Naive thymus-derived CD4-positive, alpha-beta T cell (primary cell): ENCODE measurements around the gene CALN1. TPM values are rescaled to one million over a fixed set of nuclear protein-coding genes. Genes with fewer than 3 reads are reported as not detected.

Source experiments
- ATAC-seq: fragments of 150-1000 bp; cut with Tn5 transposase; 2 replicates; pipeline ENCODE4 v1.10.0; 2021; ENCODE audit warnings: mild to moderate bottlenecking, moderate library complexity
- CTCF ChIA-PET: fragments of 350-600 bp; sonication (Branson Sonifier 250); formaldehyde crosslinking; loops from one replicate; lab custom pipeline; 2021; ENCODE audit warnings: antibody characterized with exemption; lab: Charles Lee
- POLR2A ChIA-PET: fragments of 350-600 bp; sonication (Branson Sonifier 250); formaldehyde crosslinking; loops from one replicate; lab custom pipeline; 2021; ENCODE audit warnings: antibody characterized with exemption, inconsistent platforms; lab: Charles Lee
- DNase-seq, 9 donors: peaks; one replicate each; pipeline versions ENCODE4 v3.0.0 to v3.0.0-alpha.2; 2020 to 2022; ENCODE audit warnings: mixed read lengths in 1 of 9
- H3K27ac ChIP-seq: one replicate; pipeline ENCODE4 v1.7.0; 2013; ENCODE audit warnings: mild to moderate bottlenecking, low read depth, low read length, moderate library complexity
- H3K27me3 ChIP-seq, 2 donors: one replicate each; pipeline ENCODE4 v1.7.0; 2013; ENCODE audit warnings: low read length in 2 of 2, mild to moderate bottlenecking in 2 of 2, moderate library complexity in 2 of 2; ENCODE audit not compliant: control insufficient read depth in 2 of 2, insufficient read depth in 2 of 2
- H3K36me3 ChIP-seq, 3 experiments: 1 replicate in 2 of 3; 2 replicates in 1 of 3; pipeline ENCODE4 v1.7.0; 2013; ENCODE audit warnings: low read length in 3 of 3, mild to moderate bottlenecking in 3 of 3, moderate library complexity in 1 of 3; ENCODE audit not compliant: insufficient read depth in 3 of 3, control insufficient read depth in 2 of 3
- H3K4me1 ChIP-seq, 2 donors: one replicate each; pipeline ENCODE4 v1.7.0; 2013; ENCODE audit warnings: low read length in 2 of 2, mild to moderate bottlenecking in 2 of 2, moderate library complexity in 1 of 2; ENCODE audit not compliant: control insufficient read depth in 2 of 2, insufficient read depth in 2 of 2
- H3K4me3 ChIP-seq: 2 replicates; pipeline ENCODE4 v1.7.0; 2013; ENCODE audit warnings: mild to moderate bottlenecking, low read length
- H3K9me3 ChIP-seq, 3 experiments: 1 replicate in 2 of 3; 2 replicates in 1 of 3; pipeline ENCODE4 v1.7.0; 2013; ENCODE audit warnings: low read length in 3 of 3; ENCODE audit not compliant: control insufficient read depth in 2 of 3
- H3K27ac Mint-ChIP-seq, 9 donors: one replicate each; pipeline ENCODE4 v1.8.0; 2020 to 2022; ENCODE audit warnings: mixed read lengths in 9 of 9, mild to moderate bottlenecking in 8 of 9, moderate library complexity in 5 of 9, inconsistent platforms in 2 of 9
- H3K27me3 Mint-ChIP-seq, 5 donors: one replicate each; pipeline ENCODE4 v1.8.0; 2021 to 2022; ENCODE audit warnings: mixed read lengths in 5 of 5, mild to moderate bottlenecking in 1 of 5
- H3K36me3 Mint-ChIP-seq, 5 donors: one replicate each; pipeline ENCODE4 v1.8.0; 2020 to 2022; ENCODE audit warnings: mixed read lengths in 5 of 5, mild to moderate bottlenecking in 3 of 5, inconsistent platforms in 1 of 5
- H3K4me1 Mint-ChIP-seq, 7 donors: one replicate each; pipeline ENCODE4 v1.8.0; 2020 to 2022; ENCODE audit warnings: mixed read lengths in 7 of 7, mild to moderate bottlenecking in 3 of 7, inconsistent platforms in 1 of 7
- H3K4me3 Mint-ChIP-seq, 10 donors: one replicate each; pipeline ENCODE4 v1.8.0; 2020 to 2022; ENCODE audit warnings: mild to moderate bottlenecking in 10 of 10, mixed read lengths in 10 of 10, moderate library complexity in 6 of 10, inconsistent platforms in 2 of 10
- H3K9me3 Mint-ChIP-seq, 11 donors: one replicate each; pipeline ENCODE4 v1.8.0; 2020 to 2022; ENCODE audit warnings: mixed read lengths in 11 of 11, mild to moderate bottlenecking in 4 of 11, inconsistent platforms in 1 of 11, moderate library complexity in 1 of 11
- intact Hi-C, 2 donors: fragments of 100-400 bp; cut with micrococcal nuclease; formaldehyde crosslinking; loops; one replicate each; pipeline ENCODE4 v1.15.1; 2023
- polyA plus RNA-seq, 2 donors: library from polyadenylated mRNA; unstranded; fragments of 300-500 nt; fragmentation: Illumina TruSeq; gene quantifications; one replicate each; pipeline ENCODE4 v1.2.3, GENCODE V29; 2021
- total RNA-seq, 6 experiments: library from RNA in 5 of 6; stranded (reverse) in 5 of 6; gene quantifications; 1 replicate in 5 of 6; 2 replicates in 1 of 6; pipeline ENCODE4 v1.2.3 and lab custom pipeline; 2021 to 2026

CALN1 gene
- total and polyA plus RNA-seq, 7 experiments from 2014 or later: 0.03 to 0.17 TPM; not detected in 5

DNA sequence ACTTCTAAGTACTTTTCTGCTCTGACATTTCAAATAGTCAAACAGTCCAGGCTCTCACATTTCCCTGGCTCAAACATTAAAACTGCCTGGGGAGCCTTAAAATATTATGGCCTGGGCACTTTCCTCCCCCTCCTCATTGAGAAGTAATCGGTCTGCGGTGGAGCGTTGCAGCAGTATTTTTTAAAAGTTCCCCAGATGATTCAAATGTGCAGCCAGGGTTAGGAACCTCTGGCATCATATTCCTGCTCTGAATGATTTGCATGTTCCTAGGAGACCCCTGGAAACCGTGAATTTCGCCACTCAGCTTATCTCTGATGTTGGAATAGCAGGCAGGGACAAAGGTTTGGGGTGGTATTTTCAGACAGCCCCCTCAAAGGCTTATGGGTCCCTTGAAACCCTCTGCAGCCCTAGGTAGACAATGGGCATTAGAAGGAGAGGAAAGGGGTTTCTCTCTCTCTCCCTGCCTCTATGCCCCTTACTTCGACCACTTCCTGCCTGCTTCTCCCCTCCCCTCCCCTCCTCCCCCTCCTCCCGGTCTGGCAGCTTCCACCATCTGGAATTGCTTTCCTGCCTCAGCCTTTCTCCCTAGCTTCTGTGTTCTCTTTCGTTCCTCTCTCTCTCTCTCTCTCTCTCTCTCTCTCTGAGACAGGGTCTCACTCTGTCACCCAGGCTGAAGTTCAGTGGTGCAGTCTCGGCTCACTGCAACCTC is 658.0 kb downstream of the CALN1 start:
- Mint-ChIP-seq H3K27me3 (peaks cover 0 to 34% (median 28%) of the 10 kb centered on the region in 5 donors), H3K36me3 (no peaks in the 10 kb centered on the region), H3K9me3 (peaks cover 3 to 43% (median 10%) of the 10 kb centered on the region in 11 donors), H3K4me3 (no peak overlapping the region), H3K4me1 (peaks cover 0 to 6% (median 0%) of the 10 kb centered on the region in 7 donors), H3K27ac (no peak overlapping the region)
- Histone ChIP-seq H3K36me3 (no peaks in the 10 kb centered on the region), H3K4me3 (no peak overlapping the region), H3K4me1 (no peaks in the 10 kb centered on the region), H3K9me3 (no peaks in the 10 kb centered on the region), H3K27me3 (no peaks in the 10 kb centered on the region), H3K27ac (no peak overlapping the region)
- DNase-seq (no peak), ATAC-seq (no peak)
- ChIA-PET CTCF (interaction anchor here (0.6 kb wide), 1 partner anchor 601 kb away, joined by 3 read pairs; no protein-coding TSS in a partner anchor), POLR2A (no interaction called here)
- intact Hi-C loops: loop anchor here in 1 of 2 donors (5.0 kb wide), 1 partner anchor 738 kb away; no protein-coding TSS in a partner anchor

DNA sequence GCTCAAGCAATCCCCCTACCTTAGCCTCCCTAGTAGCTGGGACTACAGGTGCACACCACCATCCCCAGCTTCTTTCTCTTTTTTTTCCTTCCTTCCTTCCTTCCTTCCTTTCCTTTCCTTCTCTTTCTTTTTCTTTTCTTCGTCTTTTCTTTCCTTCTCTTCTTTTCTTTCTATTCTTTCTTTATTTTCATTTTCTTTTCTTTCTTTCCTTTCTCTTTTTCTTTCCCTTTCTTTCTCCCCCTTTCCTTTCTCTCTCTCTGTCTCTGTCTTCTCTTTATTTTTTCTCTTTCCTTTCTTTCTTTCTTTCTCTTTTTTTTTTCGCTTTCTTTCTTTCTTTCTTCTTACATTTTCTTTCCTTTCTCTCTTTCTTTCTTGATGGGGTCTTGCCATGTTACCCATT is 658.9 kb downstream of the CALN1 start:
- H3K27me3 Mint-ChIP-seq: peaks cover 0 to 35% (median 28%) of the 10 kb centered on the region in 5 donors
- Histone ChIP-seq H3K9me3 (no peaks in the 10 kb centered on the region), H3K36me3 (no peaks in the 10 kb centered on the region), H3K4me3 (no peak overlapping the region), H3K27me3 (no peaks in the 10 kb centered on the region), H3K4me1 (no peaks in the 10 kb centered on the region), H3K27ac (no peak overlapping the region)
- DNase-seq (no peak), ATAC-seq (no peak)
- no peaks in the 10 kb centered on the region for H3K36me3 Mint-ChIP-seq
- peak overlapping the region in 1 of 10 donors; percentile 30 for H3K4me3 Mint-ChIP-seq
- peaks cover 0 to 6% (median 0%) of the 10 kb centered on the region in 7 donors for H3K4me1 Mint-ChIP-seq
- ChIA-PET POLR2A (no interaction called here), CTCF (no interaction called here)
- intact Hi-C loops: loop anchor here in 1 of 2 donors (5.0 kb wide), 1 partner anchor 739 kb away; no protein-coding TSS in a partner anchor
- peaks cover 3 to 42% (median 10%) of the 10 kb centered on the region in 11 donors for H3K9me3 Mint-ChIP-seq
- no peak overlapping the region for H3K27ac Mint-ChIP-seq

DNA sequence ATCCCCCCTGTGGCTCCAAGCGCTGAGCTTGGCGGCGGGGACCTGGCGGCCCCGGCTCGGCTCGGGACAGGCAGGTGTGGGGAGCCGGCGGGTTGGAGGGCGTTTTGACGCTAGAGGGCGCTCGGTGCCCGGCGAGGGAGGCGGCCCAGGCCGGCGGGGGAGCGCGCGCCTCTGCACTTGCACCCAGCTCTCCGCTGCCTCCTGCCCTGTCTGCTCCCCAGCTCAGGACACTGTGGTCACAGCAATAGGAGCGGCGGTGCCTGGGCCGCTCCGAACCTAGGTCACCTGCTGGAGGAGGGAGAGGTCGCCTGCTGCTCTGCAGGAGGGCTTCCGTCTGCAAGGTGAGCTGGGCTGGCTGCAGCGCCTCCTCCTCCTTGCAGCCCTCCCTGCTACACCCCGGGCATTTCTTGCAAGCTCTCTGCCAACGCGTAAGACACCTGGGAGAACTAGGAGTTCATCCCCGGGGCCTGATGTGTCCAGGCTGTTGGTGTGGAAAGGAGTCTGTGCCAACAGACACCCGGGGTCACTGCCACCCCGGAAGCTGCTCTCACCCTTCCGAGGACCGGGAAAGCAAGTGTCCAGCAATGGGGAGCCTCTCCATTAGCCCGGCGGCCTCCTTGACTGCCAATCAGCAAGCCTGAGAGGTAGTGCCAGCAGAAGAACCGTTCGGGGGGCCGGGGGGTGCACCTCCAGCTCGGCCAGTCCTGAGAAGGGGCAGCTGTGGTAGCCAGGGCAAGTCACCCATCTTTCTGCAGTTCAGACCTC is 659.8 kb downstream of the CALN1 start:
- H3K27me3 ChIP-seq: no peaks in the 10 kb centered on the region
- H3K9me3 ChIP-seq: no peaks in the 10 kb centered on the region
- Mint-ChIP-seq H3K4me1 (peaks cover 0 to 6% (median 0%) of the 10 kb centered on the region in 7 donors), H3K36me3 (no peaks in the 10 kb centered on the region), H3K27ac (no peak overlapping the region), H3K27me3 (peaks cover 0 to 38% (median 28%) of the 10 kb centered on the region in 5 donors), H3K9me3 (peaks cover 3 to 37% (median 9%) of the 10 kb centered on the region in 11 donors), H3K4me3 (no peak overlapping the region)
- H3K4me1 ChIP-seq: no peaks in the 10 kb centered on the region
- H3K27ac ChIP-seq: no peak overlapping the region
- H3K4me3 ChIP-seq: no peak overlapping the region
- H3K36me3 ChIP-seq: no peaks in the 10 kb centered on the region
- POLR2A ChIA-PET: no interaction called here
- intact Hi-C loops: loop anchor here in 1 of 2 donors (5.0 kb wide), 1 partner anchor 740 kb away; no protein-coding TSS in a partner anchor
- DNase-seq (peak in 5 of 9 donors; percentile 15 to 50 (median 23)), ATAC-seq (peak; percentile 48)
- CTCF ChIA-PET: no interaction called here

DNA sequence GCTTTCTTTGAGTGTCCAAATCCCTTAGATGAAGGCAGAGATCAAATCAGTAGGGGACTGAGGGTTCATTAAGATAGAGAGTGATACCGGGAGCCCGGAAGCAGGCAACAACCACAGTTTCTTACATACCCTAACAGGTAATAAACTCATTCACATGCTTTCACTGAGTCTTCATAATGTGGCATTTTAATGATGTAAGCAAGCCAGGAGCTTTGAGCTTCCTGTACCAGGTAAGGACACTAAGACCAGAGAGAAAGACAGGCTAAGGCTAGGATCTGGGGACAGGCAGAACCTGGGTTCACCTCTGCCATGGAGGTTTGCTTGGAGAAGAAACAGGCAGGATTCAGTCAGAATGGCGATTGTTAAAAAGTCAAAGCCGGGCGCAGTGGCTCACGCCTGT is 661.8 kb downstream of the CALN1 start:
- ChIA-PET POLR2A (no interaction called here), CTCF (no interaction called here)
- no peak for ATAC-seq
- intact Hi-C loops: loop anchor here in 1 of 2 donors (5.0 kb wide), 1 partner anchor 742 kb away; no protein-coding TSS in a partner anchor
- H3K9me3 ChIP-seq: no peaks in the 10 kb centered on the region
- H3K4me1 Mint-ChIP-seq: peaks cover 0 to 6% (median 0%) of the 10 kb centered on the region in 7 donors
- H3K4me1 ChIP-seq: no peaks in the 10 kb centered on the region
- no peaks in the 10 kb centered on the region for H3K27me3 ChIP-seq
- DNase-seq: no peak
- peaks cover 0 to 22% (median 5%) of the 10 kb centered on the region in 11 donors for H3K9me3 Mint-ChIP-seq
- H3K27ac ChIP-seq: no peak overlapping the region
- H3K4me3 Mint-ChIP-seq: no peak overlapping the region
- no peak overlapping the region for H3K4me3 ChIP-seq
- peaks cover 0 to 3% (median 0%) of the 10 kb centered on the region in 5 donors for H3K36me3 Mint-ChIP-seq
- H3K36me3 ChIP-seq: no peaks in the 10 kb centered on the region
- H3K27ac Mint-ChIP-seq: no peak overlapping the region
- peaks cover 0 to 41% (median 28%) of the 10 kb centered on the region in 5 donors for H3K27me3 Mint-ChIP-seq

DNA sequence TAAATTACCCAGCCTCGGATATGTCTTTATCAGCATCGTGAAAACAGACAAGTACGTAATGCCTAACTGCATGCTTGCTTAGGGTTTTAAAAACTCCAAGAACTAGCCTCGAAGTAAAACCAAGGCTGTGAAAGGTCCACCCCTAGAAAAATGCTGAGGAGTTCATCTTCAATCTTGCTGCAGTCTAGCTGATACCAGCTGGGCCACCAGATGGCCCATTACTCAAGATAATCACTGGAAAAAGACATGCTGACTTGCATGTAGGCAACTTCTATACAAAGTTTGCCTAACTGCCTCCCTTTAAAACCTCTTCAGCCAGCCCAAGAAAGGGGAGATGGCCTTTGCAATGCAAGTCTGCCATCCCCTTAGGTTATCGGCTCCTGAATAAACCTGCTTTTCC is 666.1 kb downstream of the CALN1 start:
- DNase-seq: no peak
- CTCF ChIA-PET: no interaction called here
- H3K27ac Mint-ChIP-seq: no peak overlapping the region
- ATAC-seq: no peak
- no peak overlapping the region for H3K4me3 Mint-ChIP-seq
- Histone ChIP-seq H3K36me3 (no peaks in the 10 kb centered on the region), H3K27me3 (no peaks in the 10 kb centered on the region), H3K27ac (no peak overlapping the region), H3K9me3 (no peaks in the 10 kb centered on the region), H3K4me3 (no peak overlapping the region), H3K4me1 (no peaks in the 10 kb centered on the region)
- POLR2A ChIA-PET: no interaction called here
- peaks cover 0 to 3% (median 0%) of the 10 kb centered on the region in 5 donors for H3K36me3 Mint-ChIP-seq
- no peaks in the 10 kb centered on the region for H3K4me1 Mint-ChIP-seq
- H3K27me3 Mint-ChIP-seq: peaks cover 0 to 15% (median 6%) of the 10 kb centered on the region in 5 donors
- H3K9me3 Mint-ChIP-seq: peaks cover 0 to 20% (median 6%) of the 10 kb centered on the region in 11 donors
- intact Hi-C loops: no loop called here

DNA sequence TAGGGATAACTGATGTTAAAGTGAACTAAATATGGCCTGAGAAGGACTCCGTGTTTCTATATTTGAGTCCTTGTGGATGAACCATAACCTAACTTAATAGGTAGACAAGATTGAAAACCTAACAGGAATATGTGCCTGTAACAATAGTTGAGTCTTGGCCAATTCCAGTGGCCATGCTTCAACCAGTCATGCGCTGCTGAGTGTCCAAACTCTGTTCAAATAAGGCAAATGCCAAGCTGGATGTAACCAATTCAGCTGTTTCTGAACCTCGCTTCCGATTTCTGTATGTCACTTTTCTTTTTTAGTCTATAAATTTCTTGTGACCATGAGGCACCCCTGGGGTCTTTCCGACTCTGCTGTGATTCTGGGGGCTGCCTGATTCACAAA is 672.0 kb downstream of the CALN1 start:
- Histone ChIP-seq H3K4me3 (no peak overlapping the region), H3K4me1 (no peaks in the 10 kb centered on the region), H3K9me3 (no peaks in the 10 kb centered on the region), H3K27me3 (no peaks in the 10 kb centered on the region), H3K36me3 (no peaks in the 10 kb centered on the region), H3K27ac (no peak overlapping the region)
- ATAC-seq (no peak), DNase-seq (no peak)
- intact Hi-C loops: no loop called here
- H3K36me3 Mint-ChIP-seq: no peaks in the 10 kb centered on the region
- H3K4me1 Mint-ChIP-seq: no peaks in the 10 kb centered on the region
- H3K4me3 Mint-ChIP-seq: no peak overlapping the region
- H3K27me3 Mint-ChIP-seq: no peaks in the 10 kb centered on the region
- peaks cover 0 to 5% (median 0%) of the 10 kb centered on the region in 11 donors for H3K9me3 Mint-ChIP-seq
- ChIA-PET CTCF (no interaction called here), POLR2A (no interaction called here)
- H3K27ac Mint-ChIP-seq: no peak overlapping the region
